ENCODE measurements around the gene ARHGEF10L.

The ARHGEF10L gene

GRCh38 chr1:17692645-17693044 is 153.1 kb downstream of the ARHGEF10L start:
- Histone ChIP-seq H3K4me1 (ENCODE audit: control insufficient read depth in 1 of 2, insufficient read depth in 1 of 2, low read depth in 1 of 2, low read length in 1 of 2) (no peaks in the 10 kb centered on the region), H3K27me3 (peaks cover 6% of the 10 kb centered on the region), H3K27ac (no peak overlapping the region), H3K9me3 (no peaks in the 10 kb centered on the region), H3K36me3 (no peaks in the 10 kb centered on the region), H3K4me3 (ENCODE audit: low read depth in 1 of 2, low read length in 1 of 2) (no peak overlapping the region)
- no peak for TF ChIP-seq CTCF (IDR thresholded peaks at IDR 0.05)

GRCh38 chr1:17696417-17697301 is 157.2 kb downstream of the ARHGEF10L start:
- Histone ChIP-seq H3K4me3 (ENCODE audit: low read depth in 1 of 2, low read length in 1 of 2) (no peak overlapping the region), H3K4me1 (ENCODE audit: control insufficient read depth in 1 of 2, insufficient read depth in 1 of 2, low read depth in 1 of 2, low read length in 1 of 2) (no peaks in the 10 kb centered on the region), H3K27ac (no peak overlapping the region), H3K36me3 (no peaks in the 10 kb centered on the region), H3K9me3 (no peaks in the 10 kb centered on the region), H3K27me3 (peaks cover 17% of the 10 kb centered on the region)
- TF ChIP-seq CTCF (IDR thresholded peaks at IDR 0.05), result no peak

GRCh38 chr1:17697458-17697857 is 158.0 kb downstream of the ARHGEF10L start:
- H3K27ac ChIP-seq, result no peak overlapping the region
- peaks cover 17% of the 10 kb centered on the region for H3K27me3 ChIP-seq
- H3K4me3 ChIP-seq (ENCODE audit: low read depth in 1 of 2, low read length in 1 of 2), result no peak overlapping the region
- no peaks in the 10 kb centered on the region for H3K4me1 ChIP-seq (ENCODE audit: control insufficient read depth in 1 of 2, insufficient read depth in 1 of 2, low read depth in 1 of 2, low read length in 1 of 2)
- no peaks in the 10 kb centered on the region for H3K36me3 ChIP-seq
- H3K9me3 ChIP-seq, result no peaks in the 10 kb centered on the region
- no peak for TF ChIP-seq CTCF (IDR thresholded peaks at IDR 0.05)

- peaks cover 17% of the 10 kb centered on the region for H3K27me3 ChIP-seq
- TF ChIP-seq CTCF (IDR thresholded peaks at IDR 0.05), result no peak
- H3K4me1 ChIP-seq (ENCODE audit: control insufficient read depth in 1 of 2, insufficient read depth in 1 of 2, low read depth in 1 of 2, low read length in 1 of 2), result no peaks in the 10 kb centered on the region
- H3K36me3 ChIP-seq, result no peaks in the 10 kb centered on the region
- no peak overlapping the region for H3K27ac ChIP-seq
- H3K9me3 ChIP-seq, result no peaks in the 10 kb centered on the region
- H3K4me3 ChIP-seq (ENCODE audit: low read depth in 1 of 2, low read length in 1 of 2), result no peak overlapping the region
Measured at GRCh38 chr1:17699581-17699980, 160.1 kb downstream of the ARHGEF10L start.

- TF ChIP-seq CTCF (IDR thresholded peaks at IDR 0.05), result no peak
- Histone ChIP-seq H3K9me3 (no peaks in the 10 kb centered on the region), H3K4me3 (ENCODE audit: low read depth in 1 of 2, low read length in 1 of 2) (no peak overlapping the region), H3K27me3 (peaks cover 17% of the 10 kb centered on the region), H3K36me3 (no peaks in the 10 kb centered on the region), H3K4me1 (ENCODE audit: control insufficient read depth in 1 of 2, insufficient read depth in 1 of 2, low read depth in 1 of 2, low read length in 1 of 2) (no peaks in the 10 kb centered on the region), H3K27ac (no peak overlapping the region)
Measured at GRCh38 chr1:17700945-17701810, 161.7 kb downstream of the ARHGEF10L start.
